ENCODE data around the gene CSF3R.

The CSF3R gene
- total RNA-seq, result 0.23 to 1.7 (median 0.39) reads per million in 4 donors

DNA sequence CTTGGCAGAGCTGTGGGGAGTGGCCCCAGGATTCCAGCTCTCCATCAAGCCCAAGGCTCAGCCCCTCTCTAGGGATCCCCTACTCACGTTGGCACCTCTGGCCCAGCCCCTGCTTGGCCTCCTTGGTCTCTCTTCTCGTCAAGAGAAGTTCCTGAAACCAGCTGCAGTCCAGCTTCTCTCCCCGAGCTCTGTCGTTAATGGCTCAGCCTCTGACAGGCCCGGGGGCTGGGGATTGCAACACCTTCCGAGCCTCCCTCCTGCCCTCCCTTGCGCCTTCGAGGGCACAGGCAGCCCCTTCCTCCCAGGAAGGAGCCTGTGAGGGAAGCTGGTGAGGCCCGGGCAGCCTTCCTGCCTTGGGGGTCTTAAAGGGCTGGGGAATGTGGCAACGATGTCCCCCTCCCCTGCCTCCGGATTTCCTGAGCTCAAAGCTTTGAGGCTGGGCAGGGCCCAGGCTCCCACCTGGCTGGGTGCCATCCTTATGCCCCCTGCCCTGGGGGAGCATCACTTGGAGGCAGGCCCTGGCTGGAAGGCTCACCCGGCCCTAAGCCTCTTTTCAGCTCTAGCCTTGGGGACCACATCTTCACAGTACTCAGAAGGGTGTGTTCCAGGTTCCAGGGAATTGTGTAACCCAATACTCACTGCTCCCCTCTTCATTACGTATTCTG lies at the start of gene CSF3R:
Gene CSF3R (minus strand): TSS at position 190 of the 665 bp plus-strand sequence. CDS start 3,417 bp downstream, outside the sequence.
- DNase-seq, result no peak

DNA sequence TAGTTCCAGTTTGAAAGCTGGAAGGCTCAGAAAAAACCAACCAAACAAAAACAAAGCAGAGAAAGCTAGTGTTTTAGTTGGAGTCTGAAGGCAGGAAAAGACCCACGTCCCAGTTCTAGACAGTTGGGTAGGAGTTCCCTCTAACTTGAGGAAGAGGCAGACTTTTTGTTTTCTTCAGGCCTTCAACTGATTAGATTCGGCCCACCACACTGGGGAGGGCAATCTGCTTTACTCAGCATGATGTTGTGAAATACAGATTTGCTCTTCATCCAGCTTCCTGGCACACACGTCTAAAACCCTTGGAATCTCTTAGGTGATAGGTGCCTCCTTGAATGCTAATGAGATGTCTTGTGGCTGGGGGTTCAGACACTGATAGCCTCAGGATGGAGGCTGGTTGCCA lies 49.1 kb upstream of the CSF3R start:
- DNase-seq, result no peak

GRCh38 chr1:36530791-36531190 lies 48.1 kb upstream of the CSF3R start:
- DNase-seq, result no peak

- DNase-seq, result no peak
Observed at GRCh38 chr1:36530261-36530660, 47.5 kb upstream of the CSF3R start.

DNA sequence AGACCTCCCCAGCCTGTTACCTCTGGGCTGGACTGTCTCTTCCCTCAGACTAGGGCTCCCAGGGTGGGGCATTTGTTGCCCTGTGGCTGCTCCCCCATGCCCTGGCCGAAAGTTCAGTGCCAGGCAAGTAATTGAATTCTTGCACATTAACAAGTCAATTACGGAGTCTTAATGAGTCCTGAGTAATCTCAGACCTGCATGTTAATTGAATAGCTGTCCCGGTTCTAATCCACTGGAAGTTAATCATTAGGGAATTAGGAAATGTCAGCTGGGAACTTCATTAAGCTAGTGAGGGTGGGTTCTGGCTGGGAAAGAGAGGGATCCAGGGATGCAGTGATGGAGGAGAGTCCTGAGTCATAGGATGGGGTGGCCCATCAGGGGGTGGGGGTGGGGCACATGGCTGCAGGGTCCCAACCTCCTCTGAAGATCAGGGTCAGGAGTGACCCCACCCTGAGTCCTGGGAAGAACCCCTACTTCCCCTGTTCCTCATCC lies 47.1 kb upstream of the CSF3R start:
- no peak for DNase-seq

GRCh38 chr1:36528361-36529349 lies 45.9 kb upstream of the CSF3R start:
- no peak for DNase-seq

GRCh38 chr1:36525166-36525565 lies 42.5 kb upstream of the CSF3R start:
- DNase-seq, result no peak

GRCh38 chr1:36524359-36525062 lies 41.8 kb upstream of the CSF3R start:
- no peak for DNase-seq

DNA sequence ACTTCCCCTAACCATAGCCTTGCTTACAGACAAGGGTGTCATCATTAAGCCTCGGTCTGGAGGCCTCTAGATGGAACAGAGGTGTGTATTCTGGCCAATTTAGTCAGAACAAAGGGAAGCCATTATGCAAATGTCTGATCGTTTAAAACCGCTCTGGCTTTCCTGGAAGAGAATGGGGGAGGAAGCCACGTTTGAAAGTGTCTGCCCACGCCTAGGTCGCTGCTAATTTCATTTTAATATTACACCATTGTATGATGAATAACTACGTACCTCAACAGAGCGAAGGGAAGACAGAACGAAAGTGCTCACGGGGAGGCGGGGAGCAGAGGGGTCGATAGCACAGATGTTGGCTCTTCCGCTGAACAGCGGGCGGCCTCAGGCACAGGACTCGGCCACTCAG lies 41.1 kb upstream of the CSF3R start:
- peak in 1 of 5 donors; percentile 40 for DNase-seq

DNA sequence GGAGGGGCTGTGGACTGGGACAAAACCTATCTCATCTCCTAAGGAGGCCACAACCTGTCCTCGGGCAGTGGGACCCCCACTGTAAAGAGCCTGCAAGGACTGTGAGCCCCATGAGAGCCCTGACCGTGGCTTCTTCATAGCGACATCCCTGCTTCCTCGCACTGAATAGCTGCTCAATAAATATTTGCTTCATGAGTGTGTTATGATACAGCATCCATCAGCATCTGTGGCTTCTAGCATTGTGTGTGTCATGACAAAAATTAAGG lies 40.5 kb upstream of the CSF3R start:
- DNase-seq, result no peak

GRCh38 chr1:36522461-36523229 lies 39.9 kb upstream of the CSF3R start:
- no peak for DNase-seq

DNA sequence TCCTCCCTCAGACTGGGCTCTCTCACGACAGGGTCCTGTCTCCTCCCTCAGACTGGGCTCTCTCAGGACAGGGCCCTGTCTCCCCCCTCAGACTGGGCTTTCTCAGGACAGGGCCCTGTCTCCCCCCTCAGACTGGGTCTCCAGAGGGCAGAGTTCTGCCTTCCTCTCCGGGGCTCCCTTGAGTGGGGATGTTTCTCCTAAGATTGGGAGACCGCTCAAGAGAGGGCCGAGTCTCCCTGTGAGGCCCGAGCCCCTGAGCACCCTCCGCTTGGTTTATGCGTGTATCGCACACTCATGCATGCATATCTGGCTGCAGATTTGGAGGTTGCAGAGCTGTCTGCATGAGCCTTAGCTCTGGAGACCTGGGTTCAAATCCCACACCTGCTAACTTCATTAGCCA lies 39.3 kb upstream of the CSF3R start:
- no peak for DNase-seq

- DNase-seq, result no peak
Observed at GRCh38 chr1:36520771-36521420, 38.2 kb upstream of the CSF3R start.

- DNase-seq, result no peak
Observed at GRCh38 chr1:36520056-36520455, 37.3 kb upstream of the CSF3R start.

DNA sequence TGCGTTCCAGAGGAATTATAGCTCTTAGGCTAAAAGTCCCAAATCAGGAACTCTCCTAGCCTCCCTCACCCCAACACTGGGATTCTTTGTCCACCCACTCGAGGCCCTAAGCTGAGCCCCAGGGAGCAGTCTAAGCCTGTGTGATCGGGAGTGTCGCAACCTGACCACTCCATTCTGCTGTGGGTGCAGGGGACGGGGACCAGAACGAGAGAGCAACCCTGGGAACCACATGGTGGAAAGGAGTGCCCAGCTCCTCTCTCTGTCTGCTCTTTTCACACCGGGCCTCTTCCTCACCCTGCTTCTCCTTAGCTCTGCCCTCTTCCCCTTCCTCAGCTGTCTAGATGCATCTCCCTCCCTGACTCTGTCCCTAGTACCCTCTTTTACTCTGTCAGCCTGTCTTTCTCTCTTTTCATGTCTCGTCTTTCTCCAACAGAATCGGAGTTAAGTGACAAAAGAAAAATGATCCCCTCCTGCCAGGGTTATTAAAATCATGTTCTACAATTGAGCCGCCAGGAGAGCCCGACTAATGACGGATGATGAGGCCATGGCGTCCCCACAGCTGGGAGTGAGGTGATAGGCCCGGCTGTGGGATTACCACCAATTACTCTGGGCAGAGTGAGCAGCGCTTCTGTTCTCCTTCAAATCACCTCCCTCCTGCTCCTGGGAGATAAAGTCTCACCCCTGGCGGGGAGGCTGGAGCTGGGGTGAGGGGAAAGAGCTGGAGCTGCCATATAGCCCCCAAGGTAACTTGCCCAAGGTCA lies 34.5 kb upstream of the CSF3R start:
- DNase-seq, result no peak

- DNase-seq, result peak in 2 of 5 donors; percentile 28 to 51
Observed at GRCh38 chr1:36516372-36517010, 33.8 kb upstream of the CSF3R start.

- DNase-seq, result no peak
Observed at GRCh38 chr1:36515315-36516138, 32.8 kb upstream of the CSF3R start.

DNA sequence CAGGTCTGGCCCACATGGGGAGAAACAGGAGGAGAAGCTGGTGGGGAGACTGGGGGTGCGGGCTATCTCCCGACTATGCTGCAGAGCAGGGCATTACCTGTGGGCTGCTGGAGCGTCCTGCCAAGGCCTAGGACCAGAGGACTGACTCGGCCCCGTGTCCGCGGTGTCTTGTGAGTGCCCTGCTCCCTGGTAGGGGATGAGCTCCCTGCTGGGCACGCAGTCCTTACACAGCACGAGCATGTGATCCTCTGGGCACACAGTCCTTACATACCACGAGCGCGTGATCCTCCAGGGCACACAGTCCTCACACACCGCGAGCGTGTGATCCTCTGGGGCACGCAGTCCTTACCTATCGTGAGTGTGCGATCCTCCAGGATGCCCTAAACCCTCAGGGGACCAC lies 31.8 kb upstream of the CSF3R start:
- DNase-seq, result no peak

GRCh38 chr1:36513676-36514473 lies 31.2 kb upstream of the CSF3R start:
- no peak for DNase-seq
